Activated naive CD8-positive, alpha-beta T cell treated with anti-CD3 and anti-CD28 coated beads for 36 hours (primary cell): Measurements from ENCODE around the gene MAB21L4. TPM values are rescaled to one million over a fixed set of nuclear protein-coding genes. Genes with fewer than 3 reads are reported as not detected.

Source experiments
- DNase-seq: peaks from one replicate; pipeline ENCODE4 v3.0.0; 2021
- H3K27ac Mint-ChIP-seq: one replicate; pipeline ENCODE4 v1.8.0; 2022; ENCODE audit warnings: mild to moderate bottlenecking, moderate library complexity, mixed read lengths
- H3K27me3 Mint-ChIP-seq: one replicate; pipeline ENCODE4 v1.8.0; 2022; ENCODE audit warnings: mild to moderate bottlenecking, mixed read lengths
- H3K36me3 Mint-ChIP-seq: one replicate; pipeline ENCODE4 v1.8.0; 2021; ENCODE audit warnings: mild to moderate bottlenecking, mixed read lengths
- H3K4me1 Mint-ChIP-seq: one replicate; pipeline ENCODE4 v1.8.0; 2021; ENCODE audit warnings: mixed read lengths
- H3K4me3 Mint-ChIP-seq: one replicate; pipeline ENCODE4 v1.8.0; 2022; ENCODE audit warnings: mild to moderate bottlenecking, moderate library complexity, mixed read lengths
- H3K9me3 Mint-ChIP-seq: one replicate; pipeline ENCODE4 v1.8.0; 2022; ENCODE audit warnings: mixed read lengths
- total RNA-seq, 2 experiments: library from RNA; stranded (reverse); gene quantifications; one replicate each; pipeline ENCODE4 v1.2.3, GENCODE V29; 2021

Gene MAB21L4
- total RNA-seq, 2 experiments from 2014 or later, result not detected

- no peaks in the 10 kb centered on the region for H3K9me3 Mint-ChIP-seq
Observed at GRCh38 chr2:240872317-240873097, 23.4 kb downstream of the MAB21L4 start.

GRCh38 chr2:240871071-240871958 lies 24.6 kb downstream of the MAB21L4 start:
- no peaks in the 10 kb centered on the region for H3K27me3 Mint-ChIP-seq
- no peaks in the 10 kb centered on the region for H3K36me3 Mint-ChIP-seq
- no peak overlapping the region for H3K4me3 Mint-ChIP-seq
- DNase-seq, result no peak
- H3K27ac Mint-ChIP-seq, result no peak overlapping the region
- no peaks in the 10 kb centered on the region for H3K9me3 Mint-ChIP-seq
- H3K4me1 Mint-ChIP-seq, result no peaks in the 10 kb centered on the region

More at GRCh38 chr2:240872317-240873097, 23.4 kb downstream of the MAB21L4 start:
- no peak overlapping the region for H3K27ac Mint-ChIP-seq
- no peak overlapping the region for H3K4me3 Mint-ChIP-seq
- H3K4me1 Mint-ChIP-seq, result no peaks in the 10 kb centered on the region
- H3K27me3 Mint-ChIP-seq, result no peaks in the 10 kb centered on the region
- no peak for DNase-seq
- H3K36me3 Mint-ChIP-seq, result no peaks in the 10 kb centered on the region

- H3K27me3 Mint-ChIP-seq, result no peaks in the 10 kb centered on the region
- H3K4me3 Mint-ChIP-seq, result no peak overlapping the region
- H3K36me3 Mint-ChIP-seq, result no peaks in the 10 kb centered on the region
- H3K9me3 Mint-ChIP-seq, result no peaks in the 10 kb centered on the region
- DNase-seq, result no peak
- peaks cover 4% of the 10 kb centered on the region for H3K4me1 Mint-ChIP-seq
- H3K27ac Mint-ChIP-seq, result no peak overlapping the region
Observed at GRCh38 chr2:240869956-240870875, 25.7 kb downstream of the MAB21L4 start.

GRCh38 chr2:240869109-240869955 lies 26.6 kb downstream of the MAB21L4 start:
- no peak overlapping the region for H3K27ac Mint-ChIP-seq
- H3K9me3 Mint-ChIP-seq, result no peaks in the 10 kb centered on the region
- H3K36me3 Mint-ChIP-seq, result no peaks in the 10 kb centered on the region
- H3K4me3 Mint-ChIP-seq, result no peak overlapping the region
- H3K27me3 Mint-ChIP-seq, result no peaks in the 10 kb centered on the region
- no peak for DNase-seq
- H3K4me1 Mint-ChIP-seq, result peaks cover 5% of the 10 kb centered on the region

GRCh38 chr2:240868286-240869108 lies 27.5 kb downstream of the MAB21L4 start, which contains the start of gene AGXT:
TSS of gene AGXT (plus strand) at chr2:240868824. CDS start at chr2:240868866, 42 bp downstream.
- no peak within 1 kb of the TSS for H3K4me3 Mint-ChIP-seq
- H3K9me3 Mint-ChIP-seq, result no peaks in the 10 kb centered on the region
- no peak within 1 kb of the TSS for H3K27ac Mint-ChIP-seq
- no peak for DNase-seq
- H3K4me1 Mint-ChIP-seq, result peaks cover 5% of the 10 kb centered on the region
- no peaks in the 10 kb centered on the region for H3K27me3 Mint-ChIP-seq
- H3K36me3 Mint-ChIP-seq, result no peaks in the 10 kb centered on the region

GRCh38 chr2:240865391-240865790 lies 30.6 kb downstream of the MAB21L4 start:
- Mint-ChIP-seq H3K4me3 (no peak overlapping the region), H3K27ac (no peak overlapping the region), H3K9me3 (no peaks in the 10 kb centered on the region)

GRCh38 chr2:240864475-240864874 lies 31.5 kb downstream of the MAB21L4 start:
- Mint-ChIP-seq H3K36me3 (no peaks in the 10 kb centered on the region), H3K4me1 (peaks cover 5% of the 10 kb centered on the region), H3K27ac (no peak overlapping the region), H3K27me3 (no peaks in the 10 kb centered on the region), H3K4me3 (no peak overlapping the region), H3K9me3 (no peaks in the 10 kb centered on the region)
- DNase-seq, result no peak

More at GRCh38 chr2:240865391-240865790, 30.6 kb downstream of the MAB21L4 start:
- H3K4me1 Mint-ChIP-seq, result peaks cover 5% of the 10 kb centered on the region
- no peak for DNase-seq
- no peaks in the 10 kb centered on the region for H3K36me3 Mint-ChIP-seq
- H3K27me3 Mint-ChIP-seq, result no peaks in the 10 kb centered on the region

- H3K4me1 Mint-ChIP-seq, result peaks cover 5% of the 10 kb centered on the region
- H3K27ac Mint-ChIP-seq, result no peak overlapping the region
- H3K36me3 Mint-ChIP-seq, result no peaks in the 10 kb centered on the region
- no peaks in the 10 kb centered on the region for H3K9me3 Mint-ChIP-seq
- H3K4me3 Mint-ChIP-seq, result no peak overlapping the region
- H3K27me3 Mint-ChIP-seq, result no peaks in the 10 kb centered on the region
- no peak for DNase-seq
Observed at GRCh38 chr2:240861547-240861946, 34.4 kb downstream of the MAB21L4 start.

GRCh38 chr2:240858871-240859270 lies 37.1 kb downstream of the MAB21L4 start:
- H3K27ac Mint-ChIP-seq, result no peak overlapping the region
- peaks cover 7% of the 10 kb centered on the region for H3K9me3 Mint-ChIP-seq
- H3K36me3 Mint-ChIP-seq, result no peaks in the 10 kb centered on the region
- H3K4me1 Mint-ChIP-seq, result no peaks in the 10 kb centered on the region
- DNase-seq, result no peak
- H3K4me3 Mint-ChIP-seq, result no peak overlapping the region
- H3K27me3 Mint-ChIP-seq, result no peaks in the 10 kb centered on the region

GRCh38 chr2:240858321-240858720 lies 37.6 kb downstream of the MAB21L4 start:
- peaks cover 7% of the 10 kb centered on the region for H3K9me3 Mint-ChIP-seq
- H3K27me3 Mint-ChIP-seq, result no peaks in the 10 kb centered on the region
- H3K4me1 Mint-ChIP-seq, result no peaks in the 10 kb centered on the region
- no peak overlapping the region for H3K4me3 Mint-ChIP-seq
- no peak overlapping the region for H3K27ac Mint-ChIP-seq
- no peak for DNase-seq
- no peaks in the 10 kb centered on the region for H3K36me3 Mint-ChIP-seq

- Mint-ChIP-seq H3K9me3 (peaks cover 7% of the 10 kb centered on the region), H3K4me3 (no peak overlapping the region), H3K27ac (no peak overlapping the region), H3K27me3 (no peaks in the 10 kb centered on the region), H3K4me1 (no peaks in the 10 kb centered on the region), H3K36me3 (no peaks in the 10 kb centered on the region)
- DNase-seq, result no peak
Observed at GRCh38 chr2:240857039-240858008, 38.6 kb downstream of the MAB21L4 start.

- Mint-ChIP-seq H3K4me1 (no peaks in the 10 kb centered on the region), H3K4me3 (no peak overlapping the region), H3K27me3 (no peaks in the 10 kb centered on the region), H3K36me3 (no peaks in the 10 kb centered on the region), H3K9me3 (peaks cover 7% of the 10 kb centered on the region), H3K27ac (no peak overlapping the region)
- no peak for DNase-seq
Observed at GRCh38 chr2:240856151-240856980, 39.6 kb downstream of the MAB21L4 start.
